ENCODE results near the gene CALN1. TPM values are rescaled to one million over a fixed set of nuclear protein-coding genes. Genes with fewer than 3 reads are reported as not detected.

CALN1 gene
- total and polyA plus RNA-seq, 4 donors, result 0.14 to 0.84 (median 0.24) TPM

DNA sequence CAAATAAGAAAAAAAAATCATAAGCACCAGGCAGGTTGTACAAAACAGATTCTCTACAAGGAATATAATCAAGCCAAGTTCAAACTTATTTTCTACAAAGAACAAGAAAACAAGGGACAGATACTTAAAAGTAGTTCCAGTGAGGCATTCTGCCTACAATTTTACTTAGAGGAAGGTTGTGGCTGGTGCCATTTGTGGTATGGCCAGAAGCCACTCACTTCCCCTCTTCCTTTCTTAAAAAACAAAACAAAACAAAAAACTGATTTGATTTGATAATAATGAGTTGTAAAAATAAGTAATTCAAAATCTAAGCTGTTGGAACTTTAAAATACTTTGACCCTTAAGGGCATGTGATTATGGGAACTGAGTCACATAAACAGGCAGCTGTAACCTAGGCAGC is 420.6 kb downstream of the CALN1 start:
- Histone ChIP-seq H3K9me3 (ENCODE audit: control insufficient read depth in 4 of 4, low read length in 3 of 4) (no peaks in the 10 kb centered on the region), H3K4me3 (ENCODE audit: low read depth in 1 of 3, low read length in 3 of 3) (no peak overlapping the region), H3K27ac (ENCODE audit: low read depth in 1 of 2, low read length in 2 of 2) (no peak overlapping the region), H3K9ac (ENCODE audit: low read depth in 1 of 2, low read length in 2 of 2) (no peak overlapping the region), H3K36me3 (ENCODE audit: control insufficient read depth in 4 of 4, insufficient read depth in 3 of 4, low read depth in 1 of 4, low read length in 3 of 4) (no peaks in the 10 kb centered on the region), H3K4me1 (ENCODE audit: control insufficient read depth in 4 of 4, insufficient read depth in 4 of 4, low read length in 3 of 4) (no peaks in the 10 kb centered on the region), H3K27me3 (ENCODE audit: control insufficient read depth in 4 of 4, insufficient read depth in 4 of 4, low read length in 3 of 4) (peaks cover 0 to 4% (median under 1%) of the 10 kb centered on the region in 4 donors)
- no peak for TF ChIP-seq NR2F2 (IDR thresholded peaks at IDR 0.05)
- no peak for TF ChIP-seq RAD21 (IDR thresholded peaks at IDR 0.05)
- no peak for TF ChIP-seq FOXA2 (IDR thresholded peaks at IDR 0.05)
- no peak for TF ChIP-seq HNF4A (conservative IDR thresholded peaks at IDR 0.05)
- no peak for TF ChIP-seq TAF1 (conservative IDR thresholded peaks at IDR 0.05)
- TF ChIP-seq RXRA (IDR thresholded peaks at IDR 0.05), result no peak
- no peak for TF ChIP-seq EGR1 (IDR thresholded peaks at IDR 0.05; ENCODE audit: low read depth in 2 of 2)
- no peak for TF ChIP-seq SP1 (IDR thresholded peaks at IDR 0.05)
- TF ChIP-seq, protein P1, sequence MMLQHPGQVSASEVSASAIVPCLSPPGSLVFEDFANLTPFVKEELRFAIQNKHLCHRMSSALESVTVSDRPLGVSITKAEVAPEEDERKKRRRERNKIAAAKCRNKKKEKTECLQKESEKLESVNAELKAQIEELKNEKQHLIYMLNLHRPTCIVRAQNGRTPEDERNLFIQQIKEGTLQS (IDR thresholded peaks at IDR 0.05), result no peak
- no peak for TF ChIP-seq HNF4G (IDR thresholded peaks at IDR 0.05)
- DNase-seq (ENCODE audit: low spot score), result no peak

DNA sequence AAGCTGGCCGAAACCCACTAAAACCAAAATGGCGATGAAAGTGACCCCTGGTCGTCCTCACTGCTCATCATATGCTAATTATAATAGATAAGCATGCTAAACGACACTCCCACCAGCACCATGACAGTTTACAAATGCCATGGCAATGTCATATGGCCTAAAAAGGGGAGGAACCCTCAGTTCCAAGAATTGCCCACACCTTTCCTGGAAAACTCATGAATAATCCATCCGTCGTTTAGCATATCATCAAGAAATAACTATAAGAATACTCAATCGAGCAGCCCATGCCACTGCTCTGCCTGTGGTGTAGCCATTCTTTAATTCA is 422.0 kb downstream of the CALN1 start:
- H3K27ac ChIP-seq (ENCODE audit: low read depth in 1 of 2, low read length in 2 of 2), result no peak overlapping the region
- H3K4me1 ChIP-seq (ENCODE audit: control insufficient read depth in 4 of 4, insufficient read depth in 4 of 4, low read length in 3 of 4), result no peaks in the 10 kb centered on the region
- H3K36me3 ChIP-seq (ENCODE audit: control insufficient read depth in 4 of 4, insufficient read depth in 3 of 4, low read depth in 1 of 4, low read length in 3 of 4), result no peaks in the 10 kb centered on the region
- H3K27me3 ChIP-seq (ENCODE audit: control insufficient read depth in 4 of 4, insufficient read depth in 4 of 4, low read length in 3 of 4), result peaks cover 0 to 4% (median under 1%) of the 10 kb centered on the region in 4 donors
- no peak overlapping the region for H3K9ac ChIP-seq (ENCODE audit: low read depth in 1 of 2, low read length in 2 of 2)
- 74% methylated on average over 7 of the region's 7 CpGs for WGBS
- DNase-seq (ENCODE audit: low spot score), result no peak
- H3K9me3 ChIP-seq (ENCODE audit: control insufficient read depth in 4 of 4, low read length in 3 of 4), result no peaks in the 10 kb centered on the region
- TF ChIP-seq, protein P2, sequence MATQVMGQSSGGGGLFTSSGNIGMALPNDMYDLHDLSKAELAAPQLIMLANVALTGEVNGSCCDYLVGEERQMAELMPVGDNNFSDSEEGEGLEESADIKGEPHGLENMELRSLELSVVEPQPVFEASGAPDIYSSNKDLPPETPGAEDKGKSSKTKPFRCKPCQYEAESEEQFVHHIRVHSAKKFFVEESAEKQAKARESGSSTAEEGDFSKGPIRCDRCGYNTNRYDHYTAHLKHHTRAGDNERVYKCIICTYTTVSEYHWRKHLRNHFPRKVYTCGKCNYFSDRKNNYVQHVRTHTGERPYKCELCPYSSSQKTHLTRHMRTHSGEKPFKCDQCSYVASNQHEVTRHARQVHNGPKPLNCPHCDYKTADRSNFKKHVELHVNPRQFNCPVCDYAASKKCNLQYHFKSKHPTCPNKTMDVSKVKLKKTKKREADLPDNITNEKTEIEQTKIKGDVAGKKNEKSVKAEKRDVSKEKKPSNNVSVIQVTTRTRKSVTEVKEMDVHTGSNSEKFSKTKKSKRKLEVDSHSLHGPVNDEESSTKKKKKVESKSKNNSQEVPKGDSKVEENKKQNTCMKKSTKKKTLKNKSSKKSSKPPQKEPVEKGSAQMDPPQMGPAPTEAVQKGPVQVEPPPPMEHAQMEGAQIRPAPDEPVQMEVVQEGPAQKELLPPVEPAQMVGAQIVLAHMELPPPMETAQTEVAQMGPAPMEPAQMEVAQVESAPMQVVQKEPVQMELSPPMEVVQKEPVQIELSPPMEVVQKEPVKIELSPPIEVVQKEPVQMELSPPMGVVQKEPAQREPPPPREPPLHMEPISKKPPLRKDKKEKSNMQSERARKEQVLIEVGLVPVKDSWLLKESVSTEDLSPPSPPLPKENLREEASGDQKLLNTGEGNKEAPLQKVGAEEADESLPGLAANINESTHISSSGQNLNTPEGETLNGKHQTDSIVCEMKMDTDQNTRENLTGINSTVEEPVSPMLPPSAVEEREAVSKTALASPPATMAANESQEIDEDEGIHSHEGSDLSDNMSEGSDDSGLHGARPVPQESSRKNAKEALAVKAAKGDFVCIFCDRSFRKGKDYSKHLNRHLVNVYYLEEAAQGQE (IDR thresholded peaks at IDR 0.05), result no peak
- TF ChIP-seq, protein P1 (IDR thresholded peaks at IDR 0.05), result no peak
- TF ChIP-seq FOXA1 (IDR thresholded peaks at IDR 0.05), result no peak
- no peak for TF ChIP-seq JUND (IDR thresholded peaks at IDR 0.05)
- TF ChIP-seq RXRA (IDR thresholded peaks at IDR 0.05), result no peak
- TF ChIP-seq, protein P3, sequence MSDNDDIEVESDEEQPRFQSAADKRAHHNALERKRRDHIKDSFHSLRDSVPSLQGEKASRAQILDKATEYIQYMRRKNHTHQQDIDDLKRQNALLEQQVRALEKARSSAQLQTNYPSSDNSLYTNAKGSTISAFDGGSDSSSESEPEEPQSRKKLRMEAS (IDR thresholded peaks at IDR 0.05), result no peak
- no peak for TF ChIP-seq NR2F2 (IDR thresholded peaks at IDR 0.05)
- H3K4me3 ChIP-seq (ENCODE audit: low read depth in 1 of 3, low read length in 3 of 3), result no peak overlapping the region

DNA sequence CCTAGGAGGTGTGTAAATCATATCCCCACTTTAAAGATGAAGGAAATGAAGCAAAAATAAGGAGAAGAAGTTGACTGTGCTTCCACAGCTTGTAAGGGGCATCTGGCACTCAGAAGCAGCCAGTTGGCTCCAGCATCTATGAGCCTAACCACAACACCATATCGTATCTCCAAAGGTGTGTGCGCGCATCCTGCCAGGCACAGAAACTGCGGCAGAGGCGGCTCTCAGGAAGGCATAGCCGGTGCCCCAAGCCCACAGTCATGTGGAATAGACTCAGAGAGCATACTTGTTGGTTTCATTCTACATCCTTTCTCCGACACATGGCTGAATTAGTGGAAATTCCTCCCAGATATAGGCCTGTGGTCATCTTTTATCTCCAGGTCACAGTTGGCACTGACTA is 423.9 kb downstream of the CALN1 start:
- Histone ChIP-seq H3K9ac (ENCODE audit: low read depth in 1 of 2, low read length in 2 of 2) (no peak overlapping the region), H3K27me3 (ENCODE audit: control insufficient read depth in 4 of 4, insufficient read depth in 4 of 4, low read length in 3 of 4) (peaks cover 0 to 4% (median under 1%) of the 10 kb centered on the region in 4 donors), H3K4me3 (ENCODE audit: low read depth in 1 of 3, low read length in 3 of 3) (no peak overlapping the region), H3K27ac (ENCODE audit: low read depth in 1 of 2, low read length in 2 of 2) (no peak overlapping the region), H3K9me3 (ENCODE audit: control insufficient read depth in 4 of 4, low read length in 3 of 4) (no peaks in the 10 kb centered on the region), H3K36me3 (ENCODE audit: control insufficient read depth in 4 of 4, insufficient read depth in 3 of 4, low read depth in 1 of 4, low read length in 3 of 4) (no peaks in the 10 kb centered on the region), H3K4me1 (ENCODE audit: control insufficient read depth in 4 of 4, insufficient read depth in 4 of 4, low read length in 3 of 4) (no peaks in the 10 kb centered on the region)
- DNase-seq (ENCODE audit: low spot score), result no peak
- WGBS, result 70% methylated on average over 7 of the region's 7 CpGs
- TF ChIP-seq, protein P2 (IDR thresholded peaks at IDR 0.05), result no peak
- no peak for TF ChIP-seq YY1 (IDR thresholded peaks at IDR 0.05)
- TF ChIP-seq SP1 (IDR thresholded peaks at IDR 0.05), result no peak
- no peak for TF ChIP-seq HNF4G (IDR thresholded peaks at IDR 0.05)
- no peak for TF ChIP-seq RXRA (IDR thresholded peaks at IDR 0.05)

All from liver (tissue), 9 donors.